Tracheal epithelial cell (primary cell): ENCODE data around the gene RFPL4AL1. TPM values are rescaled to one million over a fixed set of nuclear protein-coding genes. Genes with fewer than 3 reads are reported as not detected.

Experiments
- total RNA-seq: library from RNA; depleted of rRNA; stranded (reverse); fragments of >200 nt; gene quantifications from 2 replicates; pipeline ENCODE4 v1.2.1, GENCODE V29; 2014

Gene RFPL4AL1
- not detected in 2 replicates for total RNA-seq

GRCh38 chr19:55768818-55769217 is at the start of gene RFPL4AL1:
Gene RFPL4AL1, plus strand, starts transcription at chr19:55769118. Its CDS starts 2,687 bp downstream, at chr19:55771805.

GRCh38 chr19:55738302-55738701 is 30.6 kb upstream of the RFPL4AL1 start, which contains the start of gene NLRP9:
Gene NLRP9, minus strand, starts transcription at chr19:55738402. Its CDS starts 28 bp downstream, at chr19:55738374.

GRCh38 chr19:55758797-55759196 is 10.1 kb upstream of the RFPL4AL1 start, which contains the start of gene RFPL4A:
Gene RFPL4A, plus strand, starts transcription at chr19:55759097. Its CDS starts 2,704 bp downstream, at chr19:55761801.

Other genes with a start within 250 kb of the RFPL4AL1 start
- 0.72 TPM in 1 of 2 replicates, not detected in the other for gene SBK2, start 232.0 kb upstream of the RFPL4AL1 start, total RNA-seq
- gene SBK3, start 223.6 kb upstream of the RFPL4AL1 start, total RNA-seq, result not detected in 2 replicates
- gene ZNF579, start 188.3 kb upstream of the RFPL4AL1 start, total RNA-seq, result 3.8 and 5.5 TPM in 2 replicates
- 2.7 and 9.0 TPM in 2 replicates for gene FIZ1, start 169.6 kb upstream of the RFPL4AL1 start, total RNA-seq
- 13.0 and 33.0 TPM in 2 replicates for gene ZNF524, start 168.8 kb upstream of the RFPL4AL1 start, total RNA-seq
- gene ZNF865, start 163.5 kb upstream of the RFPL4AL1 start, total RNA-seq, result 1.4 and 2.1 TPM in 2 replicates
- gene ZNF784, start 144.6 kb upstream of the RFPL4AL1 start, total RNA-seq, result 2.3 and 3.4 TPM in 2 replicates
- 0.43 and 3.1 TPM in 2 replicates for gene ZNF580, start 128.1 kb upstream of the RFPL4AL1 start, total RNA-seq
- gene ZNF581, start 125.5 kb upstream of the RFPL4AL1 start, total RNA-seq, result 27.5 and 40.1 TPM in 2 replicates
- 3.4 and 4.1 TPM in 2 replicates for gene CCDC106, start 120.9 kb upstream of the RFPL4AL1 start, total RNA-seq
- 89.2 and 92.1 TPM in 2 replicates for gene U2AF2, start 114.1 kb upstream of the RFPL4AL1 start, total RNA-seq
- gene EPN1, start 93.9 kb upstream of the RFPL4AL1 start, total RNA-seq, result 44.3 and 50.5 TPM in 2 replicates
- gene NLRP9, start 30.7 kb upstream of the RFPL4AL1 start, total RNA-seq, result 0.24 TPM in 1 of 2 replicates, not detected in the other
- gene RFPL4A, start 10.0 kb upstream of the RFPL4AL1 start, total RNA-seq, result not detected in 2 replicates
- gene NLRP11, start 62.9 kb downstream of the RFPL4AL1 start, total RNA-seq, result not detected in 2 replicates
- gene NLRP4, start 67.4 kb downstream of the RFPL4AL1 start, total RNA-seq, result not detected in 2 replicates
- gene NLRP13, start 163.2 kb downstream of the RFPL4AL1 start, total RNA-seq, result not detected in 2 replicates
- not detected in 2 replicates for gene NLRP8, start 178.7 kb downstream of the RFPL4AL1 start, total RNA-seq
- not detected in 2 replicates for gene NLRP5, start 217.7 kb downstream of the RFPL4AL1 start, total RNA-seq